Natural killer cell (primary cell): ENCODE measurements around the gene HSH2D. TPM values are rescaled to one million over a fixed set of nuclear protein-coding genes. Genes with fewer than 3 reads are reported as not detected.

Experiments
- ATAC-seq, 3 donors: fragments of 150-1000 bp in 2 of 3; fragments of 200-7000 bp in 1 of 3; cut with Tn5 transposase; 1 replicate in 1 of 3; 2 replicates in 2 of 3; pipeline ENCODE4 v1.10.0; 2021; ENCODE audit warnings: mild to moderate bottlenecking in 2 of 3, moderate library complexity in 2 of 3
- DNase-seq, 2 donors: peaks; one replicate each; pipeline versions ENCODE4 v3.0.0 to v3.0.0-alpha.2; 2013 to 2021; ENCODE audit warnings: mixed read lengths in 1 of 2
- H3K27ac ChIP-seq: one replicate; pipeline ENCODE4 v1.5.1; 2013; ENCODE audit warnings: mild to moderate bottlenecking, low read length
- H3K27me3 ChIP-seq: one replicate; pipeline ENCODE4 v1.6.1; 2013; ENCODE audit warnings: low read length; ENCODE audit not compliant: control insufficient read depth, insufficient read depth
- H3K36me3 ChIP-seq: one replicate; pipeline ENCODE4 v1.6.1; 2013; ENCODE audit warnings: low read length; ENCODE audit not compliant: control insufficient read depth, insufficient read depth
- H3K4me1 ChIP-seq: one replicate; pipeline ENCODE4 v1.6.1; 2013; ENCODE audit warnings: low read length; ENCODE audit not compliant: control insufficient read depth, insufficient read depth
- H3K4me3 ChIP-seq: one replicate; pipeline ENCODE4 v1.5.1; 2013; ENCODE audit warnings: low read length
- H3K9me3 ChIP-seq: one replicate; pipeline ENCODE4 v1.6.1; 2013; ENCODE audit warnings: low read length; ENCODE audit not compliant: control insufficient read depth, insufficient read depth
- H3K27ac Mint-ChIP-seq, 2 donors: one replicate each; pipeline ENCODE4 v1.8.0; 2022; ENCODE audit warnings: mild to moderate bottlenecking in 2 of 2, mixed read lengths in 2 of 2, moderate library complexity in 1 of 2
- H3K27me3 Mint-ChIP-seq, 2 donors: one replicate each; pipeline ENCODE4 v1.8.0; 2022; ENCODE audit warnings: low read depth in 2 of 2, mixed read lengths in 2 of 2
- H3K36me3 Mint-ChIP-seq: one replicate; pipeline ENCODE4 v1.8.0; 2022; ENCODE audit warnings: mixed read lengths
- H3K4me1 Mint-ChIP-seq, 2 donors: one replicate each; pipeline ENCODE4 v1.8.0; 2022; ENCODE audit warnings: mixed read lengths in 2 of 2
- H3K4me3 Mint-ChIP-seq: one replicate; pipeline ENCODE4 v1.8.0; 2022; ENCODE audit warnings: mild to moderate bottlenecking, moderate library complexity, mixed read lengths
- H3K9me3 Mint-ChIP-seq, 2 donors: one replicate each; pipeline ENCODE4 v1.8.0; 2022; ENCODE audit warnings: mixed read lengths in 2 of 2
- WGBS: methylation state at CpG from one replicate; pipeline ENCODE4 v1.1.7; 2013; ENCODE audit warnings: missing lambda C conversion rate; ENCODE audit not compliant: insufficient coverage; 5-methylcytosine and 5-hydroxymethylcytosine counted together
- intact Hi-C: fragments of 100-400 bp; cut with micrococcal nuclease; formaldehyde crosslinking; loops from one replicate; pipeline ENCODE4 v1.14.2; 2022
- total RNA-seq, 4 donors: library from RNA; stranded (reverse); fragments of 120-200 nt in 1 of 4; gene quantifications; one replicate each; pipeline versions ENCODE4 v1.2.3 to v1.2.4, GENCODE V29; 2013 to 2022
- TF ChIP-seq, protein P1 (sequence below): fragments of 200-600 bp; IDR thresholded peaks from one replicate; pipeline ENCODE4 v1.8.0; 2022; ENCODE audit warnings: antibody characterized with exemption

Gene HSH2D
- total RNA-seq, 3 donors from 2014 or later (not counting 1 experiment from before 2014, with no cell fraction given): 203 to 319 (median 278) TPM

DNA sequence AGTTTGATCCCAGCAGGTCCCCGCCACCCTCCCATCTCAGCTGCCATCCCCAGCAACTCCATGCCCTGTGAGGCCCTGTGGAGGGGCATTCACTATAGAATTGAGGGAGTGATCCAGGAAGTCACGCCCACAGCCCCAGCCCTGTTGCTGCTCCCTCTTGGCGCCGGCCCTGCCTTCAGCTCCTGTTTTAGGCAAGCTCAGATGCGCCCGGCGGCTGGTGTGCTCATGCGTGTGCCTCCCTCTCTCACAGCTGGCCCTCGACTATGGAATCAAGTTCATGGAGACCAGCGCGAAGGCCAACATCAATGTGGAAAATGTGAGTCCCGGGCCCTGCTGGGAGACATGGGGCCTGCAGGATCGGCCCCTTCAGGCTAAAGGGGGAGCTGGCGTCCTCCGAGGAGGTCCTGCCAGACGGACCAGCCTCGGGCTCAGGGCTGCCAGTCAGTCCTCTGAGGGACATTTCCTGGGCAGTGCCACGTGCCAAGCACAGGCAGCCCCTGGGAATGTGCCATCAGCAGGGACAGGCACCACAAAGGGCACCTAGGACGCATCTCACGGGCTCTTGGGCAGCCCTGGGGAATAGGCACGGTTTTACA lies 15.6 kb upstream of the HSH2D start:
- peak overlapping the region in 1 of 2 donors; percentile 26 for H3K27ac Mint-ChIP-seq

DNA sequence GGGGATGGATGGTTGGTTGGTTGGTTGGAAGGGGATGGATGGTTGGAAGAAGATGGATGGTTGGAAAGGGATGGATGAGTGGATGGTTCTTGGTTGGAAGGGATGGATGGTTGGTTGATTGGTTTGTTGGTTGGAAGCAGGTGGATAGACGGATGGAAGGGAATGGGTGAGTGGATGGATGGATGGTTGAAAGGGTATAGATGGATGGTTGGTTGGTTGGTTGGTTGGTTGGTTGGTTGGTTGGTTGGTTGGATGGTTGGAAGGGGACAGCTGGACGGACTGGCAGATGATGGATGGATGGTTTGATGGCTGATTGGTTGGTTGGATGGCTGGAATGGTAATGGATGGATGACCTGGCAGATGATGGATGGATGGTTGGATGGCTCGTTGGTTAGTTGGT lies 11.8 kb upstream of the HSH2D start:
- H3K9me3 Mint-ChIP-seq: peaks cover 8 to 9% of the 10 kb centered on the region in 2 donors
- WGBS: 100% methylated on average over 3 of the region's 3 CpGs
- H3K27me3 Mint-ChIP-seq: no peaks in the 10 kb centered on the region
- H3K27ac ChIP-seq: no peak overlapping the region
- H3K36me3 Mint-ChIP-seq: peaks cover 25% of the 10 kb centered on the region
- ATAC-seq (no peak), DNase-seq (no peak)
- no peaks in the 10 kb centered on the region for H3K9me3 ChIP-seq
- H3K36me3 ChIP-seq: peaks cover 70% of the 10 kb centered on the region
- H3K4me3 ChIP-seq: no peak overlapping the region
- H3K27me3 ChIP-seq: no peaks in the 10 kb centered on the region
- peak overlapping the region in 1 of 2 donors; percentile 31 for H3K27ac Mint-ChIP-seq
- H3K4me1 Mint-ChIP-seq: peaks cover 46 to 47% of the 10 kb centered on the region in 2 donors
- intact Hi-C loops: no loop called here
- peaks cover 37% of the 10 kb centered on the region for H3K4me1 ChIP-seq
- H3K4me3 Mint-ChIP-seq: no peak overlapping the region
- TF ChIP-seq, protein P1, sequence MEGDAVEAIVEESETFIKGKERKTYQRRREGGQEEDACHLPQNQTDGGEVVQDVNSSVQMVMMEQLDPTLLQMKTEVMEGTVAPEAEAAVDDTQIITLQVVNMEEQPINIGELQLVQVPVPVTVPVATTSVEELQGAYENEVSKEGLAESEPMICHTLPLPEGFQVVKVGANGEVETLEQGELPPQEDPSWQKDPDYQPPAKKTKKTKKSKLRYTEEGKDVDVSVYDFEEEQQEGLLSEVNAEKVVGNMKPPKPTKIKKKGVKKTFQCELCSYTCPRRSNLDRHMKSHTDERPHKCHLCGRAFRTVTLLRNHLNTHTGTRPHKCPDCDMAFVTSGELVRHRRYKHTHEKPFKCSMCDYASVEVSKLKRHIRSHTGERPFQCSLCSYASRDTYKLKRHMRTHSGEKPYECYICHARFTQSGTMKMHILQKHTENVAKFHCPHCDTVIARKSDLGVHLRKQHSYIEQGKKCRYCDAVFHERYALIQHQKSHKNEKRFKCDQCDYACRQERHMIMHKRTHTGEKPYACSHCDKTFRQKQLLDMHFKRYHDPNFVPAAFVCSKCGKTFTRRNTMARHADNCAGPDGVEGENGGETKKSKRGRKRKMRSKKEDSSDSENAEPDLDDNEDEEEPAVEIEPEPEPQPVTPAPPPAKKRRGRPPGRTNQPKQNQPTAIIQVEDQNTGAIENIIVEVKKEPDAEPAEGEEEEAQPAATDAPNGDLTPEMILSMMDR: no peak

More for the DNA sequence above, 15.6 kb upstream of the HSH2D start:
- peaks cover 17% of the 10 kb centered on the region for H3K36me3 Mint-ChIP-seq
- H3K9me3 ChIP-seq: no peaks in the 10 kb centered on the region
- ATAC-seq: no peak
- no peak overlapping the region for H3K4me3 Mint-ChIP-seq
- H3K27me3 ChIP-seq: no peaks in the 10 kb centered on the region
- H3K4me1 Mint-ChIP-seq: peaks cover 16 to 31% of the 10 kb centered on the region in 2 donors
- no peak overlapping the region for H3K27ac ChIP-seq
- H3K4me3 ChIP-seq: no peak overlapping the region
- H3K36me3 ChIP-seq: peaks cover 90% of the 10 kb centered on the region
- TF ChIP-seq, protein P1: no peak
- intact Hi-C loops: no loop called here
- no peak for DNase-seq
- peaks cover 7% of the 10 kb centered on the region for H3K4me1 ChIP-seq
- 95% methylated on average over 21 of the region's 21 CpGs for WGBS
- peaks cover 8 to 9% of the 10 kb centered on the region in 2 donors for H3K9me3 Mint-ChIP-seq
- no peaks in the 10 kb centered on the region for H3K27me3 Mint-ChIP-seq

DNA sequence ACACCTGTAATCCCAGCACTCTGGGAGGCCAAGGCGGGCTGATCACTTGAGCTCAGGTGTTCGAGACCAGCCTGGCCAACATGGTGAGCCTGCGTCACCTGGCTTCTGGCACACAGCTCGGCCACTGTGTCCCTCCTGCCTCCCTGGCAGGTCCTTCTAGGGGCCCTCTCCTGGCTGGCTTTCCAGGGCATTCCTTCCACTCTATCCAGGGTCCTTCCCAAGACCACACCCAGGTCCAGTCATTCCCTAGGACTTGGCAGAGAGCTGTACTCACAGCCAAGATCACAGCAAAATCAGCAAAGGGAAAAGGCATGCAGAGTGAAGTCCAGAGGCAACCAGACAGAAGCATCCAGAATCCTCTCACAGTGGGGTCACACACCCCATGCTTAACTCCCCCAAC lies 9.7 kb upstream of the HSH2D start:
- no peak overlapping the region for H3K27ac ChIP-seq
- intact Hi-C loops: no loop called here
- Mint-ChIP-seq H3K36me3 (peaks cover 25% of the 10 kb centered on the region), H3K4me1 (peaks cover 65 to 66% of the 10 kb centered on the region in 2 donors), H3K9me3 (peaks cover 9 to 11% of the 10 kb centered on the region in 2 donors), H3K4me3 (no peak overlapping the region), H3K27me3 (no peaks in the 10 kb centered on the region), H3K27ac (peak overlapping the region; percentile 73 to 76)
- H3K4me1 ChIP-seq: peaks cover 58% of the 10 kb centered on the region
- H3K9me3 ChIP-seq: no peaks in the 10 kb centered on the region
- no peaks in the 10 kb centered on the region for H3K27me3 ChIP-seq
- DNase-seq: no peak
- peaks cover 50% of the 10 kb centered on the region for H3K36me3 ChIP-seq
- TF ChIP-seq, protein P1: no peak
- no peak overlapping the region for H3K4me3 ChIP-seq
- WGBS: 96% methylated on average over 4 of the region's 4 CpGs
- ATAC-seq: no peak

DNA sequence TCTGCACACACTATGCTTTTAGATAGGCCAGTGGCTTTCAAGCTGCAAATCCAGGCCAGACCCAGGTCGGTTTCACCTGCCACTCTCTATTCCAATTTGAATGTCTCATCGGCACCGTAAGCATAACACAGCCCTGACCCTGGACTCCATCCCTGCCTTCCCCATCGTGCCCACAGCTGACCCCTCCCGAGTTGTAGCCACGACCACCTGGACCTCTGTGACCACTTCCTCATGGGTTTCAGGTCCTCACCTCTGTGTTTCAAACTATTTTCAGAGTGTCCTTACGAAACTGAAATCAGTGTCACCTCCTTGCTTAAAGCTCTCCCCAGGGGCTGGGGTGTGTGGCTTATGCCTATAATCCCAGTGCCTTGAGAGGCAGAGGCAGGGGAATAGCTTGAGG lies 9.0 kb upstream of the HSH2D start:
- Mint-ChIP-seq H3K4me1 (peaks cover 72 to 73% of the 10 kb centered on the region in 2 donors), H3K9me3 (peaks cover 9 to 11% of the 10 kb centered on the region in 2 donors), H3K4me3 (peak overlapping the region; percentile 21), H3K36me3 (peaks cover 25% of the 10 kb centered on the region), H3K27me3 (no peaks in the 10 kb centered on the region), H3K27ac (peak overlapping the region; percentile 73 to 76)
- peaks cover 65% of the 10 kb centered on the region for H3K4me1 ChIP-seq
- no peak overlapping the region for H3K4me3 ChIP-seq
- TF ChIP-seq, protein P1: no peak
- 19% methylated on average over 7 of the region's 7 CpGs for WGBS
- peak overlapping the region; percentile 46 for H3K27ac ChIP-seq
- intact Hi-C loops: no loop called here
- H3K9me3 ChIP-seq: no peaks in the 10 kb centered on the region
- H3K36me3 ChIP-seq: peaks cover 43% of the 10 kb centered on the region
- no peaks in the 10 kb centered on the region for H3K27me3 ChIP-seq
- DNase-seq (no peak), ATAC-seq (peak in 1 of 3 donors; percentile 22)
